Endodermal cell (in vitro differentiated cells): ENCODE data around the gene EXOC3L4. TPM values are rescaled to one million over a fixed set of nuclear protein-coding genes. Genes with fewer than 3 reads are reported as not detected.

Experiments used
- DNase-seq: peaks from one replicate; pipeline ENCODE4 v3.0.0-alpha.2; 2017
- H3K27ac ChIP-seq: 2 replicates; pipeline ENCODE4 v1.5.1; 2013; ENCODE audit warnings: mild to moderate bottlenecking, low read depth, low read length, moderate library complexity
- H3K27me3 ChIP-seq: 2 replicates; pipeline ENCODE4 v1.6.1; 2013; ENCODE audit warnings: mild to moderate bottlenecking, low read length, moderate library complexity; ENCODE audit not compliant: insufficient read depth, control insufficient read depth, poor library complexity, severe bottlenecking
- H3K36me3 ChIP-seq: 2 replicates; pipeline ENCODE4 v1.7.0; 2013; ENCODE audit warnings: mild to moderate bottlenecking, low read length, moderate library complexity; ENCODE audit not compliant: control insufficient read depth, insufficient read depth
- H3K4me1 ChIP-seq: one replicate; pipeline ENCODE4 v1.7.0; 2013; ENCODE audit warnings: low read length; ENCODE audit not compliant: control insufficient read depth, insufficient read depth
- H3K4me3 ChIP-seq: 2 replicates; pipeline ENCODE4 v1.5.1; 2013; ENCODE audit warnings: mild to moderate bottlenecking, low read length, moderate library complexity
- H3K9ac ChIP-seq: 2 replicates; pipeline ENCODE4 v1.6.1; 2013; ENCODE audit warnings: mild to moderate bottlenecking, low read length, moderate library complexity; ENCODE audit not compliant: poor library complexity, severe bottlenecking; ENCODE audit errors: extremely low read depth
- H3K9me3 ChIP-seq: 2 replicates; pipeline ENCODE4 v1.6.1; 2013; ENCODE audit warnings: mild to moderate bottlenecking, low read length, moderate library complexity; ENCODE audit not compliant: control insufficient read depth
- H3K27ac Mint-ChIP-seq: 2 replicates; pipeline ENCODE4 v1.8.0; 2020; ENCODE audit warnings: mixed read lengths
- H3K27me3 Mint-ChIP-seq: 2 replicates; pipeline ENCODE4 v1.8.0; 2021; ENCODE audit warnings: mild to moderate bottlenecking, mixed read lengths; ENCODE audit not compliant: insufficient read depth
- H3K36me3 Mint-ChIP-seq: 2 replicates; pipeline ENCODE4 v1.8.0; 2020; ENCODE audit warnings: low read depth, mixed read lengths
- H3K4me1 Mint-ChIP-seq: 2 replicates; pipeline ENCODE4 v1.8.0; 2020; ENCODE audit warnings: mixed read lengths
- H3K4me3 Mint-ChIP-seq: 2 replicates; pipeline ENCODE4 v1.8.0; 2020; ENCODE audit warnings: mild to moderate bottlenecking, moderate library complexity, mixed read lengths
- H3K9me3 Mint-ChIP-seq: 2 replicates; pipeline ENCODE4 v1.8.0; 2020; ENCODE audit warnings: mild to moderate bottlenecking, mixed read lengths
- CTCF ChIP-seq: fragments of 200-600 bp; sonication (generic); conservative IDR thresholded peaks from 2 replicates; pipeline ENCODE4 v1.5.0; 2021; ENCODE audit warnings: antibody characterized with exemption, mild to moderate bottlenecking
- WGBS, 2 experiments: methylation state at CpG; one replicate each; pipeline versions ENCODE4 v1.1.5 to v1.1.7; 2013; ENCODE audit warnings: missing lambda C conversion rate in 2 of 2, mixed read lengths in 1 of 2; ENCODE audit not compliant: insufficient coverage in 1 of 2, insufficient read length in 1 of 2; 5-methylcytosine and 5-hydroxymethylcytosine counted together
- total RNA-seq, 2 donors: library from RNA; stranded (reverse); fragmentation: NEBNext Ultra II Directional in 1 of 2; extraction: Animal tissue kit (Norgen Biotek cat#: 25700) in 1 of 2; gene quantifications; 2 replicates in 1 of 2; 3 replicates in 1 of 2; pipeline ENCODE4 v1.2.1, GENCODE V29; 2021

The EXOC3L4 gene
- total RNA-seq, 2 donors from 2014 or later: 2.5 to 3.6 TPM

- Mint-ChIP-seq H3K27ac (peak overlapping the region; percentile 77), H3K36me3 (peaks cover 12% of the 10 kb centered on the region), H3K4me1 (peaks cover 24% of the 10 kb centered on the region), H3K4me3 (peak overlapping the region; percentile 84), H3K9me3 (no peaks in the 10 kb centered on the region), H3K27me3 (no peaks in the 10 kb centered on the region)
- Histone ChIP-seq H3K9ac (peak overlapping the region; percentile 38), H3K27me3 (no peaks in the 10 kb centered on the region), H3K4me1 (peaks cover 7% of the 10 kb centered on the region), H3K36me3 (peaks cover 19% of the 10 kb centered on the region), H3K27ac (peak overlapping the region; percentile 68), H3K4me3 (peak overlapping the region; percentile 85), H3K9me3 (no peaks in the 10 kb centered on the region)
- WGBS, 2 experiments: 2% methylated on average over 23 to 47 of the region's 50 CpGs
- DNase-seq: peak; percentile 90
- TF ChIP-seq CTCF: no peak
These were observed 38.0 kb upstream of the EXOC3L4 start for GRCh38 chr14:103056322-103057027.

GRCh38 chr14:103057028-103057371 is 37.5 kb upstream of the EXOC3L4 start:
- H3K4me3 Mint-ChIP-seq: peak overlapping the region; percentile 84
- no peak for TF ChIP-seq CTCF
- Histone ChIP-seq H3K4me1 (peaks cover 7% of the 10 kb centered on the region), H3K36me3 (peaks cover 18% of the 10 kb centered on the region), H3K9ac (peak overlapping the region; percentile 38), H3K9me3 (no peaks in the 10 kb centered on the region), H3K4me3 (peak overlapping the region; percentile 85), H3K27me3 (no peaks in the 10 kb centered on the region), H3K27ac (peak overlapping the region; percentile 68)
- WGBS, 2 experiments: 0% methylated on average over 11 to 53 of the region's 53 CpGs
- peaks cover 23% of the 10 kb centered on the region for H3K4me1 Mint-ChIP-seq
- H3K36me3 Mint-ChIP-seq: peaks cover 10% of the 10 kb centered on the region
- H3K9me3 Mint-ChIP-seq: no peaks in the 10 kb centered on the region
- peaks cover under 1% of the 10 kb centered on the region for H3K27me3 Mint-ChIP-seq
- H3K27ac Mint-ChIP-seq: no peak overlapping the region
- DNase-seq: no peak

GRCh38 chr14:103057372-103058163 is 37.0 kb upstream of the EXOC3L4 start, which contains the start of gene CDC42BPB:
Gene CDC42BPB (minus strand): TSS chr14:103057549. CDS start chr14:103057173, 376 bp downstream.
- WGBS, 2 experiments: 0 to 1% methylated on average over 16 to 96 of the region's 113 CpGs
- no peaks in the 10 kb centered on the region for H3K9me3 Mint-ChIP-seq
- Histone ChIP-seq H3K9me3 (no peaks in the 10 kb centered on the region), H3K9ac (peak within 1 kb of the TSS; percentile 38), H3K36me3 (peaks cover 12% of the 10 kb centered on the region), H3K4me3 (peak within 1 kb of the TSS; percentile 88), H3K4me1 (peaks cover 7% of the 10 kb centered on the region), H3K27me3 (no peaks in the 10 kb centered on the region), H3K27ac (peak within 1 kb of the TSS; percentile 68)
- peak within 1 kb of the TSS; percentile 77 for H3K27ac Mint-ChIP-seq
- H3K4me1 Mint-ChIP-seq: peaks cover 23% of the 10 kb centered on the region
- H3K27me3 Mint-ChIP-seq: peaks cover 3% of the 10 kb centered on the region
- no peak for TF ChIP-seq CTCF
- DNase-seq: peak; percentile 95
- H3K36me3 Mint-ChIP-seq: peaks cover 6% of the 10 kb centered on the region
- peak within 1 kb of the TSS; percentile 84 for H3K4me3 Mint-ChIP-seq
